Activated CD4-positive, alpha-beta T cell treated with anti-CD3 and anti-CD28 coated beads for 36 hours (primary cell): ENCODE data around the gene XK. TPM values are rescaled to one million over a fixed set of nuclear protein-coding genes. Genes with fewer than 3 reads are reported as not detected.

Source experiments
- ATAC-seq: fragments of 200-7000 bp; cut with Tn5 transposase; one replicate; pipeline ENCODE4 v1.10.0; 2021; ENCODE audit warnings: mild to moderate bottlenecking, moderate library complexity
- CTCF ChIA-PET: fragments of 350-600 bp; sonication (Branson Sonifier 250); formaldehyde crosslinking; loops from one replicate; lab custom pipeline; 2021; ENCODE audit warnings: antibody characterized with exemption; lab: Charles Lee
- POLR2A ChIA-PET: fragments of 350-600 bp; sonication (Branson Sonifier 250); formaldehyde crosslinking; loops from one replicate; lab custom pipeline; 2021; ENCODE audit warnings: antibody characterized with exemption, inconsistent platforms; lab: Charles Lee
- DNase-seq: peaks from one replicate; pipeline ENCODE4 v3.0.0-alpha.2; 2020
- H3K27ac Mint-ChIP-seq: one replicate; pipeline ENCODE4 v1.8.0; 2021; ENCODE audit warnings: mixed read lengths
- H3K27me3 Mint-ChIP-seq: one replicate; pipeline ENCODE4 v1.8.0; 2021; ENCODE audit warnings: mixed read lengths
- H3K36me3 Mint-ChIP-seq: one replicate; pipeline ENCODE4 v1.8.0; 2021; ENCODE audit warnings: low read depth, mixed read lengths
- H3K4me1 Mint-ChIP-seq: one replicate; pipeline ENCODE4 v1.8.0; 2021; ENCODE audit warnings: mixed read lengths
- H3K4me3 Mint-ChIP-seq: one replicate; pipeline ENCODE4 v1.8.0; 2021; ENCODE audit warnings: mild to moderate bottlenecking, moderate library complexity, mixed read lengths
- H3K9me3 Mint-ChIP-seq: one replicate; pipeline ENCODE4 v1.8.0; 2021; ENCODE audit warnings: low read depth, mixed read lengths
- intact Hi-C, 2 experiments: fragments of 100-400 bp; cut with DNase I in 1 of 2; cut with micrococcal nuclease in 1 of 2; formaldehyde crosslinking; loops; one replicate each; pipeline versions ENCODE4 v1.14.2 to v1.15.1; 2022 to 2024; cut with DNase I, micrococcal nuclease
- total RNA-seq, 2 experiments: library from RNA; stranded (reverse); gene quantifications; one replicate each; pipeline ENCODE4 v1.2.3, GENCODE V29; 2021

The XK gene
- total RNA-seq, 2 experiments from 2014 or later = 0.07 TPM; not detected in 1

- Mint-ChIP-seq H3K4me1 (no peaks in the 10 kb centered on the region), H3K27me3 (no peaks in the 10 kb centered on the region), H3K9me3 (no peaks in the 10 kb centered on the region), H3K4me3 (no peak overlapping the region), H3K36me3 (no peaks in the 10 kb centered on the region), H3K27ac (no peak overlapping the region)
- ATAC-seq = no peak
- no peak for DNase-seq
- intact Hi-C loops = no loop called here
- ChIA-PET CTCF (no interaction called here), POLR2A (no interaction called here)
Observed at GRCh38 chrX:37658343-37659030, 27.1 kb upstream of the XK start.

- no peak overlapping the region for H3K27ac Mint-ChIP-seq
- CTCF ChIA-PET = no interaction called here
- no peaks in the 10 kb centered on the region for H3K27me3 Mint-ChIP-seq
- no peaks in the 10 kb centered on the region for H3K36me3 Mint-ChIP-seq
- POLR2A ChIA-PET = no interaction called here
- DNase-seq (no peak), ATAC-seq (no peak)
- no peaks in the 10 kb centered on the region for H3K4me1 Mint-ChIP-seq
- H3K4me3 Mint-ChIP-seq = no peak overlapping the region
- H3K9me3 Mint-ChIP-seq = no peaks in the 10 kb centered on the region
- intact Hi-C loops = no loop called here
Observed at GRCh38 chrX:37659047-37659446, 26.5 kb upstream of the XK start.

GRCh38 chrX:37662181-37662580 lies 23.4 kb upstream of the XK start:
- Mint-ChIP-seq H3K4me1 (no peaks in the 10 kb centered on the region), H3K9me3 (no peaks in the 10 kb centered on the region), H3K4me3 (no peak overlapping the region), H3K36me3 (no peaks in the 10 kb centered on the region), H3K27ac (no peak overlapping the region), H3K27me3 (no peaks in the 10 kb centered on the region)
- ATAC-seq = no peak
- intact Hi-C loops = no loop called here
- POLR2A ChIA-PET = no interaction called here
- CTCF ChIA-PET = interaction anchor here (0.6 kb wide), 1 partner anchor 12 kb away, joined by 3 read pairs; no protein-coding TSS in a partner anchor
- no peak for DNase-seq

- Mint-ChIP-seq H3K9me3 (no peaks in the 10 kb centered on the region), H3K36me3 (no peaks in the 10 kb centered on the region), H3K27ac (no peak overlapping the region), H3K27me3 (no peaks in the 10 kb centered on the region), H3K4me3 (no peak overlapping the region), H3K4me1 (no peaks in the 10 kb centered on the region)
- no peak for ATAC-seq
- CTCF ChIA-PET = no interaction called here
- DNase-seq = no peak
- intact Hi-C loops = no loop called here
- POLR2A ChIA-PET = no interaction called here
Observed at GRCh38 chrX:37666516-37666915, 19.1 kb upstream of the XK start.

GRCh38 chrX:37667141-37667540 lies 18.4 kb upstream of the XK start:
- Mint-ChIP-seq H3K4me1 (no peaks in the 10 kb centered on the region), H3K36me3 (no peaks in the 10 kb centered on the region), H3K4me3 (no peak overlapping the region), H3K27ac (no peak overlapping the region), H3K9me3 (no peaks in the 10 kb centered on the region), H3K27me3 (no peaks in the 10 kb centered on the region)
- DNase-seq = no peak
- no peak for ATAC-seq
- POLR2A ChIA-PET = no interaction called here
- CTCF ChIA-PET = no interaction called here
- intact Hi-C loops = no loop called here

DNA sequence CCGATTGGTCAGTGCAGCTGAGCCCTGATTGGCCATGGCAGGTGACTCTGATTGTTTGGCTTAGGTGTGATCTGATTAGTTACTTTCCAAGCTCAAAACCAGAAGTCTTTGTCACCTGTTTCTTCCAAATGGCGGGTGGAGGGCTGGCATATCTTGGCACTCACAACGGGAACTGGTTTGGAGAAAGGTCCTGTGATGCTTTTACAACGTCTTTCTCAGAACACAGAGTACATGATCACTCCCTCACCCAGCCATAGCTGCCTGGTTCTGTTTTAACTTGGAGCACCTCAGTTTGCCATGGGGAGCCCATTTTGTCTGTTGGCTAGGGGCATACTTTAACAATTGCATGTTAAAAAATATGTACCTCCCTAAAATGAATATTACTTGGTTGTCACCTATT lies 13.0 kb upstream of the XK start:
- ChIA-PET CTCF (no interaction called here), POLR2A (no interaction called here)
- ATAC-seq (no peak), DNase-seq (no peak)
- Mint-ChIP-seq H3K9me3 (no peaks in the 10 kb centered on the region), H3K27ac (no peak overlapping the region), H3K36me3 (no peaks in the 10 kb centered on the region), H3K4me1 (no peaks in the 10 kb centered on the region), H3K4me3 (no peak overlapping the region), H3K27me3 (no peaks in the 10 kb centered on the region)
- intact Hi-C loops = no loop called here

- no peak for DNase-seq
- no peaks in the 10 kb centered on the region for H3K36me3 Mint-ChIP-seq
- ATAC-seq = no peak
- no peak overlapping the region for H3K4me3 Mint-ChIP-seq
- ChIA-PET CTCF (no interaction called here), POLR2A (no interaction called here)
- intact Hi-C loops = no loop called here
- H3K27ac Mint-ChIP-seq = no peak overlapping the region
- no peaks in the 10 kb centered on the region for H3K27me3 Mint-ChIP-seq
- H3K9me3 Mint-ChIP-seq = no peaks in the 10 kb centered on the region
- H3K4me1 Mint-ChIP-seq = no peaks in the 10 kb centered on the region
Observed at GRCh38 chrX:37676811-37677210, 8.8 kb upstream of the XK start.

DNA sequence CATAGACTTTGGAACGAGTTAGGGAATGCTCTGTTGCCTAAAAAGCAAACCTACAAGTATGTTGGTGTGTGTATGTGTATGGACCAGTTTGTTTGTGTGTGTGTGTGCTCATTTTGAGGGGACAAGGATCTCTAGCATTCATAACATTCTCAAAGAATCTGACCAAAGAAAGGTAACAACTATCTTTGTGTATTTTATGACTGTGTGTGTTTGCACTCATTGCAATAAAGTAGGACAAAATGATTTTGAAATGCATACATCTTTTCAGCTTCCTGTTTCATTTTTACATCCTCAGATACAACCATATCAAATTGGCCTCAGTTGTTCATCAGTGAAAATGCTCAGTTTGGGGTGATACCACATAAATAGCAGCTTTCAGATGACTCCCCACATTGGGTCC lies 8.3 kb upstream of the XK start:
- no peaks in the 10 kb centered on the region for H3K9me3 Mint-ChIP-seq
- intact Hi-C loops = no loop called here
- no peak for DNase-seq
- no peak overlapping the region for H3K4me3 Mint-ChIP-seq
- no peaks in the 10 kb centered on the region for H3K4me1 Mint-ChIP-seq
- H3K36me3 Mint-ChIP-seq = no peaks in the 10 kb centered on the region
- no peak for ATAC-seq
- no peaks in the 10 kb centered on the region for H3K27me3 Mint-ChIP-seq
- no peak overlapping the region for H3K27ac Mint-ChIP-seq
- CTCF ChIA-PET = interaction anchor here (0.7 kb wide), 1 partner anchor 86 kb away, joined by 3 read pairs; no protein-coding TSS in a partner anchor
- POLR2A ChIA-PET = no interaction called here

DNA sequence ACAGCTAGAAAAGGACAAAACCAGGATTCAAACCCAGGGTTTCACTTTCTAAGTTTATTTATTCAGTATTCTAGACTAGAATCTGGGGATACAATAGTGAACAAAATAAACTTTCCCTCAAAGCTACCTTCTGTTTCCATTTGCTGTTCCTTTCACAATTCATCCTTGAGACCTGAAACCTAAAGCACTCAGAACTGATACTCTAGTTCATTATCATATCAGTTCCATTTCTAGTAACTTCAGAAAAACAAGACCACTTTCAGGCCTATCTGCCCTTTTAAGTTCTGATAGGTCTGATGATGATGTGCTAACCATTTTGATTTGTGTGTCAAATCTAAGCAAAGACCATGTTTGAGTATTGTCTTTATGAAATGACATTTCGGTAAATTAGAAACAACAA lies 7.8 kb upstream of the XK start:
- ATAC-seq (peak; percentile 26), DNase-seq (no peak)
- CTCF ChIA-PET = interaction anchor here (0.7 kb wide), 1 partner anchor 85 kb away, joined by 3 read pairs; no protein-coding TSS in a partner anchor
- Mint-ChIP-seq H3K27me3 (no peaks in the 10 kb centered on the region), H3K36me3 (no peaks in the 10 kb centered on the region), H3K9me3 (no peaks in the 10 kb centered on the region), H3K4me1 (no peaks in the 10 kb centered on the region), H3K4me3 (no peak overlapping the region), H3K27ac (no peak overlapping the region)
- intact Hi-C loops = no loop called here
- POLR2A ChIA-PET = no interaction called here

GRCh38 chrX:37678574-37678973 lies 7.0 kb upstream of the XK start:
- Mint-ChIP-seq H3K36me3 (no peaks in the 10 kb centered on the region), H3K4me1 (no peaks in the 10 kb centered on the region), H3K27ac (no peak overlapping the region), H3K4me3 (no peak overlapping the region), H3K9me3 (no peaks in the 10 kb centered on the region), H3K27me3 (no peaks in the 10 kb centered on the region)
- no peak for DNase-seq
- ChIA-PET CTCF (no interaction called here), POLR2A (no interaction called here)
- no peak for ATAC-seq
- intact Hi-C loops = no loop called here

GRCh38 chrX:37679230-37679629 lies 6.4 kb upstream of the XK start:
- Mint-ChIP-seq H3K27me3 (no peaks in the 10 kb centered on the region), H3K4me1 (no peaks in the 10 kb centered on the region), H3K36me3 (no peaks in the 10 kb centered on the region), H3K4me3 (no peak overlapping the region), H3K9me3 (no peaks in the 10 kb centered on the region), H3K27ac (no peak overlapping the region)
- POLR2A ChIA-PET = no interaction called here
- no peak for ATAC-seq
- CTCF ChIA-PET = no interaction called here
- intact Hi-C loops = no loop called here
- DNase-seq = no peak

- no peaks in the 10 kb centered on the region for H3K9me3 Mint-ChIP-seq
- H3K36me3 Mint-ChIP-seq = no peaks in the 10 kb centered on the region
- ChIA-PET CTCF (no interaction called here), POLR2A (no interaction called here)
- intact Hi-C loops = loop anchor here in 1 of 2 experiments (10.0 kb wide), 1 partner anchor 155 kb away; no protein-coding TSS in a partner anchor
- no peak for DNase-seq
- H3K4me1 Mint-ChIP-seq = no peaks in the 10 kb centered on the region
- no peak overlapping the region for H3K4me3 Mint-ChIP-seq
- ATAC-seq = no peak
- no peak overlapping the region for H3K27ac Mint-ChIP-seq
- no peaks in the 10 kb centered on the region for H3K27me3 Mint-ChIP-seq
Observed at GRCh38 chrX:37679888-37680287, 5.7 kb upstream of the XK start.
